GM21717 (cell line): ENCODE measurements around the gene MB21D2.

Experiments
- ATAC-seq: cut with Tn5 transposase; IDR thresholded peaks from one replicate; pipeline ENCODE4 v1.9.1; 2021; ENCODE audit warnings: mild to moderate bottlenecking, moderate library complexity; ENCODE audit not compliant: unreplicated experiment

MB21D2 gene

DNA sequence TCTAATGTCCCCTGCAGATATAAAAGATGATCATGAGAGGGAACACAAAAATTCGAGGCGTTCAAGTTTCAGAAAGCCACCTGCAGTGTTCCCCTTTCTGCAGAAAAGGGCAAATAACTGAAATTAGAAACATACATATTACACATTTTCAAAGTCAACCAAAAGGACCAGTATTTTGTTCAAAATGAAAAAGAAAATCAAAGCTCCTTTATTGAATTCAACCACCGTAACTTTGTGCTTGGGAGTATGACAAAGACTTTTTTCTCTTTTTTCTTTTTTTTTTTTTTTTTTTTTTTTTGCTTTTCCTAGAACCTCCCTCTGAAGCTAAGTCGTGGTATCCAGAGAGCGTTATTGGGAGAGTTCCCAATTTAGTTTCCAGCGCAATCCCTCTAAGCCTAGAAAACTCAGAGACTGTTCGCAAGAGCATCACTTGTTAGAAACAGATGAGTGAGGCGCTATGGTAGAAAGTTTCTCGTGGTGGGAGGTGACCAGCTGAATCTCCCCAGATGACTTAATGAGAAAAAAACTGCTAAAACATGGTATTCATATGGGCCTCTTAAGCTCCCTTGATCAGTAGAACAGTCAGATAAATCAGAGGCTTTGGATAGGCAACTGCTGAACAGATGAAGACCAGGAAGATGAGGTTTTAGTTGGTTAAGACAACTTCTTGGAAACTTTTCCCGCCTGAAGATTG lies 77.4 kb downstream of the MB21D2 start:
- no peak for ATAC-seq

DNA sequence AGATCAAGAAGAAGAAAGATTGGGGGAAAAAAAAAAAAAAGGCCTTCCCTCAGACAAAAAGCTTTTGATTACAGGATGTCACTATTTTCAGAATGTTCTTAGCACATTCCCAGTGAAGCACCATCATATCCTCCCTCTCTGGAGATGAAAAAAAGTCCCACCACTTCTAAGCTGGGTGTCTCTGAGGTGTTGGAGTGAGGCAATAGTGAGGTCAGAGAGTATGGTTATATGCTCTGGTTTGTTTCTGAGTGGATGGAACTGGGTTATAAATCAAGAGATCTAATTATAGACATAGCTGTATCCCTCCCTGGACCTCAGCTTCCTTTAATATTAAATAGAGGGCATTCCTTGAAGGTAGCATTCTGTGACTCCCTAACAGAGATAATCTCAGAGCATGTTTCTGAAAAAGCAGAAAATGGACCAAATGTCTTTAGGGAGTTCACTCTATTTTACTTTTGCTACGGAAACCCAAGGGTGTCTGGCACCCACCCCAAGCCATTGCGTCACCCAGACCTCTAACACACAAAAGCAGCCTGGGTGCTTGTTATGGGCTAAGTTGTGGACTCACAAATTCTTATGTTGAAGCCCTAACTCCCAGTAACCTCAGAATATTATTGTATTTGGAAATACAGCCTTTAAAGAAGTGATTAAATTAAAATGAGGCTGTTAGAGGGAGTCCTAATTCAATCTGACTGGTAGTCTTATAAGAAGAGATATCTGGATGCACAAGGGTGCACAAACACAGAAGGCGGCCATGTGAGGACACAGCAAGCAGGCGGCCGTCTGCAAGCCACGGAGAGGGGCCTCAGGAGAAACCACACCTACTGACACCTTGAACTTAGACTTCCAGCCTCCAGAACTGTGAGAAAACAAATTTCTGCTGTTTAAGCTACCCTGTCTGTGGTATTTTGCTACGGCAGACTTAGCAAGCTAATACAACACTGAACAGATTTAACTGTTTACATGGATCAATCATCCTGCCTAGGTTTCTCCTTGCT lies 81.5 kb downstream of the MB21D2 start:
- ATAC-seq, result no peak

DNA sequence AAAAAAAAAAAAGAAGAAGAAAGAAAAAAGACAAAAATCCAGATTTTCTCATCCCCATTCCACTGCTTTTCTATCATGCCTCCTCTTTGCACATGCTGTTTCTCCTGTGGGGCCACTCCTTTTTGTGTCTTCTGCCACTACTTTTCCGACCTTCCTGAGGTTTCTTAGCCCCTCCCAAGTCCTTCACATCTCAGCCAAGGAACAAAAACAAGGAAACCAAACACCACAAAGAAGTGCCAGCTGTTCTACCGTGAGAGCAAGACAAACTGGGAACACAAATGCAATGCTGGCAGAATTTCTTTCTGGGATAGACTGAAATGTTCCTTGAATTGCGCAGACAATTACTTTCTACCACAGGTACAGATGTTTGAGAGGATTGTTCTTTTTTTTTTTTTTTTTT lies 83.2 kb downstream of the MB21D2 start:
- no peak for ATAC-seq

GRCh38 chr3:192833177-192833890 lies 84.3 kb downstream of the MB21D2 start:
- no peak for ATAC-seq

DNA sequence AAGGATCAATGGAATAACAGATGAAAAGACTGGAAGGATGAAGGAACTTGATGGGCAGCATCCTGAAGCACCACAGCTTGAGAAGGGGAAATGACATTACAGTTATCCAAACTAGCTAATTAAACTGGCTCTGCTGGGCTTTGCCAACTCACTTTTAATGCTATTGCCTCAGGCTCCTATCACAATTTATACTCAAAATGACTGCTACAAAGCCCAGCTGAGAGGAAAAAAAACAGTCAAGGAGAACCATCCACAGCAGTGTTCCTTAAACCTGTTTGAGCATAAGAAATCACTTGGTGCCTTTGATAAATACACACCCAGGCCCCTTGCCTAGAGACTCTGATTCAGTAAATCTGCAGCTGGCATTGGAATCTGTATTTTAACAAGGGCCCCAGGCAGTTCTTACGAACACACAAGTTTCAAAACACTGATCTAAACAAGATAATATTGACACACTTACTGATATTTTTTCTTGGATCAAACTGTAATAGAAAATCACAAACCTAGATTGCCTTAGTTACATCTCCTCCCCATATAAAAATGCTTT lies 85.8 kb downstream of the MB21D2 start:
- no peak for ATAC-seq

DNA sequence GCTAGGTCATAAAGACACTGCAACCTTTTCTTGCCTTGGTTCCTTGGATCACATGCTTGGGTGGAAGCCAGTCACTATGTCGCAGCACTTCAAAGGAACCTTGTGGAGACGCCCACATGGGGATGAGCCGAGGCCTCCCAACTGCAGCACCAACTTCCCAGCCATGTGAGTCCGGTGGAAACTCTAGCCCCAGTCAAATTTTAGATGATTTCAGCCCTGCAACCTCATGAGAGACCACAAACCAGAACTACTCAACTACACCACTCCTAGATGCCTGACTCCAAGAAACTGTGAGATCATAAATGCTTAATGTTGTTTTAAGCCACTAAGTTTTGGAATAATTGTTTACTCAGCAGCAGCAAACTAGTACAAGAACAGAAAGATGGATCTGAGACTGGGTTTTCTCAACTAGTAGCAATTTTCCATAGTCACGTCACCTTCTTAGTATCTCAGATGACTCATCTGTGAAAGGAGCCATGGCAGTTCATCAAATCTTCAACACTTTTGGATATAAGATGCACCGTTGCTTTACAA lies 86.5 kb downstream of the MB21D2 start:
- ATAC-seq, result peak; percentile 55

- peak; percentile 56 for ATAC-seq
Measured at GRCh38 chr3:192830291-192831110, 87.2 kb downstream of the MB21D2 start.

DNA sequence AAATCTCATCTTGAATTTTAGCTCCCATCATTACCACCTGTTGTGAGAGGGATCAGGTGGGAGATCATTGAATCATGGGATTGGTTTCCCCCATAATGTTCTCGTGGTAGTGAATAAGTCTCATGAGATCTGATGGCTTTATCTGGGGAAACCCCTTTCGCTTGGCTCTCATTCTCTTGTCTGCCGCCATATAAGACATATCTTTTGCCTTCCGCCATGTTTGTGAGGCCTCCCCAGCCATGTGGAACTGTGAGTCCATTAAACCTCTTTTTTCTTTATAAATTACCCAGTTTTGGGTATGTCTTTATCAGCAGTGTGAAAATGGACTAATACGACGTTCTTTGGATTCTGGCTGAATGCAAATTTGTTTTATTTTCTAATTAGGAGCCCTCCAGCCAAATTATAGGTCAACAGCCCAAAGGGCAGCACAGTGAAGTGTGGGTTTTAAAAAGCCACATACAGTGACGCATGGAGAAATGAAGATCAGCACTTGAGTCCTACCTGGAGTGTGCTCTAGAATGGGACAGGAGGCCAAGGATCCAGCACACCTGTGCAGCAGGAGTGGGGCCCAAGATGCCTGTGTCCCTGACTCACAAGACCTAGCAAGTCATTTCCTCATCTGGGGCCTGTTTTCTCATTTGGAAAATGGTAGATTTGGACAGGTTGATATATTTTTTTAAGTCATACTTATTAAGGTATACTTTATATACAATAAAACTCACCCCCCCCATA lies 89.6 kb downstream of the MB21D2 start:
- ATAC-seq, result no peak

GRCh38 chr3:192827208-192827607 lies 90.4 kb downstream of the MB21D2 start:
- no peak for ATAC-seq

DNA sequence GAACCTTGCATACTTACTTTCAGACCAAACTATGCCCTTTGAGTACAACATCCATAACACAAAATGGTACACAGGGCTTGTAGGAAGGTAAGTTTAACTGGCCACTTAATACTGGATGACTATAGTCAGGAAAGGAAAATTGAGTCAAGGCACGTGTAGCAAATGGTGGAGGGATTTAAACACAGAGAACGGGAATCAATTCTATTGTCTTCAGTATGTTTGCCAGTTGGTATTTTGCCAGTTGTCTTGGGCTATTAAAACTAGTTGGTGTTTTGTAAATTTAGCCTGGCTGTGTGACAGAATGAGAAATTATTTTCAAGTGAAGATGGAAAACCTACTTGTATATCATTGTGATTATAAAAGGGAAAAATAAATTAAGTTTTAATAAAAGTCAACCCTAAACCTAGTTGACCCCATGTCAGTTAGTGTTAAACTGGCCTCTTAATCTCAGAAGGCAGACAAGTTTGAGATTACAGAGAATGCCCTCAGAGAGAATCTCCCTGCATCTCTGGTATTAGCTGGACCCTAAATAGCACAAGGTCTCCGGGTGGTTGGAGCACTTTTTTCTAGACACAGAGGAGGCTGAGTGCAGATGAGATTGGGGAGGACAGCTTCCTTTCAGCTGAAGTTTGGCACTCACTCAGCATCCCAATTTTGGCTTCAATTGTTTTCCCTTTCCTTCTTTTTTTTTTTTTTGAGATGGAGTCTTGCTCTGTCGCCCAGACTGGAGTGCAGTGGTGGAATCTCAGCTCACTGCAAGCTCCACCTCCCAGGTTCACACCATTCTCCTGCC lies 91.2 kb downstream of the MB21D2 start:
- no peak for ATAC-seq

DNA sequence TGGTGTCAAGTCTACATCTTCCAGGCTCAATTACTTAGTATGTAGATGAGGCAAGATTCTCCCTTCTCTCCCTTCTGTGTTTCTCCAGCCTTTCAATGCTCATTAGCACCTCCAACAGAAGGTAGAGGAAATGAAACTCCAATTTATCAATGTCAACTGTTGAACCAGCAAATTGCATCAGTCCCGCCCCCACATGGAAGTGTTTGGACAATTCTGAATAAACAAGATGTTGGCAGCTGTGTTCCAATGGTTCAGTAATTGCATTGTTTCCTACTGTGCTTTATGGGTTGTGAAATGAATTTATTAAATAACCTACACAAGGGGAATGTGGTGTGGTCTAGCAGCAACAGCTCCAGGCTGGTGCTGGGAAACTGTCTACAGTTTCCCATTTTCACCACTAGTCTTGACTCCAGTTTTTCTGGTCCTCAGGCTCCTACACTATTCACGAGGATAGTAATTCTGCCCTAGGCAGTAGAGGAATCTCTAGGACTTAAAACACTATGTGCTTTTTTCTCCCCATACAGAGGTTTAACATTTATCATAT lies 91.9 kb downstream of the MB21D2 start:
- ATAC-seq, result no peak

DNA sequence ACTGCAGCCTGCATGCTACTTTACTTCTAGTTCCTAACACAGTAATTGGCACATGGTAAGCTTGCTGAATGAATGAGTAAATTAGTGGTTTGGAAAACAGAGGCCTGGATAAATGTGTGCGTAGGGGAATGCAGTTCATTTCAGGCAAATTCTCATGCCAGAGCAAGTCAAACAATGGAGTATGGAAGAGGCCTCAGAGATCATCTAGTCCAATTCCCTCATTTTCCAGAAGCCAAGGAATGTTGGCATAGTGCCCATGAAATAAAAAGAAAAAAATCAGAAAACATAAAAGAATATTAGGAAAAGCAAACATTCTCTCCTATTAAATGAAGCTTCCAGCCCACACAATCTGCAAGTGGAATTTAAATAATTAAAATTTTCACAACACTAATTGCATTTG lies 92.4 kb downstream of the MB21D2 start:
- ATAC-seq, result no peak

DNA sequence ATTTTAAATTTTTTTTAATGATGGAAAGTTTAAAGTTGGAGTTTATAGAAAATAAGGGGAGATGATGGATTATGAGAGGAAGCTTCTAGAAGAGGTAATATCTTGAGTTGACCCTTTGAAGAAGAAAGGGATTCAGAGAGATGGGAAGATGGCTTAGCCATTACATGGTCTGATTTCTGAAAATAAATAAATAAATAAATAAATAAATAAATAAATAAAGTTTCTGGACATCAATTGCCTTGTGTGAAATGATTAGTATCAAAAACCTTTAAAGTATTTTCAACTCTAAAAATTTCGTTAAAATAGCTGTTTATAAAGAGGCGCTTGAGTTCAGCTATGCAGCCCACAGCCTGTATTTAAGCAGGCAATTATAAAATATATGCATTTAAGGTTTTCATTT lies 93.3 kb downstream of the MB21D2 start:
- no peak for ATAC-seq

GRCh38 chr3:192821161-192821560 lies 96.5 kb downstream of the MB21D2 start:
- no peak for ATAC-seq

GRCh38 chr3:192820161-192820560 lies 97.5 kb downstream of the MB21D2 start:
- ATAC-seq, result no peak

DNA sequence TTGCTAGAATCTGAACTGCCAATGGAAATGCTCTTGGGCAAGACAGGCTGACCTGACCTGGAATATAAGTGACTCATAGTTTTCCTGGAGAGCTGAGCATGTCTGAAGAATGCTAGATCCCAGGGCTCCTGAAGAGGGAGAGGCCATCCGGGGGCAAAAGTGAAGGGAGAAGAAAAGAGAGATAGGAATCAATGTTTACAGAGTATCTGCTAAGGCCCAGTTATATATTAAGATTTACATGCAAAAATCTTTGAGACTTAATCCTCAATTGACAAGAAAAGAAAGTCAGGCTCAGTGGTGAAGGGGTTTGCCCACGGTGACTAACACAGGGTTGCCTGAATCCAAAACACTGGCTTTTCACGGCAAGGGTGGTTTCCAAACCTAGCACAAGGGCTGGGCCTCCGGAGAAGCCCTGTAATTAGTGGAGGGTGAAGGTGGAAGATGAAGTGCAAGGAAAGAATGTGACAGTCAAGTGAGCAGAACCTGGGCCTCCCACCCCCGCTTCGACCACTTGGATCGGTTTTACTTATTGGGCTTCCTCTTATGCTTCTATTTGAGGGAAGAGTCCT lies 98.6 kb downstream of the MB21D2 start:
- peak; percentile 60 for ATAC-seq

- ATAC-seq, result no peak
Measured at GRCh38 chr3:192818126-192818525, 99.5 kb downstream of the MB21D2 start.

DNA sequence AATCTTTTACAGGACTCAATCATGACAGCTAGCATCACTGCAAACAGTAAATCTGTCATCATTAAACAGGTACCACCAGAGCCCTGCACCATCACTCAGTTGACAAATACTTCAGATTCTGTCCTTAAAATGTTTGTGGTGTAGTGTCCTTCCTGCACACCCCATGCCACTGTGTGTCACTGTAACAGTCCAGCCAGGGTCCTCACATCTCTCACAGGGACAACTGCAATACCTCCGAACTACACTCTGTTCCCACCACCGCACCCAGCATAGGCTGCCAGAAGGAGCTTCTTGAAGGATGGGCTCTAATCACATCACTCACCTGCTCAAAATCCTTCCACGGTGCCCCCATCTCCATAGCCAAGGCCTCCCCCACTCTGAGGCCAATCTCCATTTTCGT lies 100.2 kb downstream of the MB21D2 start:
- ATAC-seq, result no peak
